Measurements from ENCODE around the gene PHF20.

DNA sequence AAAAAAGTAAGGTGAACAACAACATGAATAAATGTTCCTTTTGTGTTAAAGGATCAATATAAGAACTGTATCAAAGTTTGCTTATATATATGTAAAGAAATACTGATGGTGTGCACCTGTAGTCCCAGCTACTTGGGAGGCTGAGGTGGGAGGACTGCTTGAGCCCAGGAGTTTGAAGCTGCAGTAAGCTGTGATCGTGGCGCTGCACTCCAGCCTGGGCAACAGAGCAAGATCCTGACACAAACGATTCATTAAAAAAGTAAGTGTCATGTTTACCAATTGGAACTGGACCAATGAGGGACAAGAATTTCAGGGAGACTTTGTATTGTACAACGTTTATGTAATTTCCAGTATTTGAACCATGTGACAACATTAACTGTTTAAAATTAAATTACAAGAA lies 5.0 kb upstream of the PHF20 start:
- TF ChIP-seq, protein P1, sequence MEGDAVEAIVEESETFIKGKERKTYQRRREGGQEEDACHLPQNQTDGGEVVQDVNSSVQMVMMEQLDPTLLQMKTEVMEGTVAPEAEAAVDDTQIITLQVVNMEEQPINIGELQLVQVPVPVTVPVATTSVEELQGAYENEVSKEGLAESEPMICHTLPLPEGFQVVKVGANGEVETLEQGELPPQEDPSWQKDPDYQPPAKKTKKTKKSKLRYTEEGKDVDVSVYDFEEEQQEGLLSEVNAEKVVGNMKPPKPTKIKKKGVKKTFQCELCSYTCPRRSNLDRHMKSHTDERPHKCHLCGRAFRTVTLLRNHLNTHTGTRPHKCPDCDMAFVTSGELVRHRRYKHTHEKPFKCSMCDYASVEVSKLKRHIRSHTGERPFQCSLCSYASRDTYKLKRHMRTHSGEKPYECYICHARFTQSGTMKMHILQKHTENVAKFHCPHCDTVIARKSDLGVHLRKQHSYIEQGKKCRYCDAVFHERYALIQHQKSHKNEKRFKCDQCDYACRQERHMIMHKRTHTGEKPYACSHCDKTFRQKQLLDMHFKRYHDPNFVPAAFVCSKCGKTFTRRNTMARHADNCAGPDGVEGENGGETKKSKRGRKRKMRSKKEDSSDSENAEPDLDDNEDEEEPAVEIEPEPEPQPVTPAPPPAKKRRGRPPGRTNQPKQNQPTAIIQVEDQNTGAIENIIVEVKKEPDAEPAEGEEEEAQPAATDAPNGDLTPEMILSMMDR (IDR thresholded peaks at IDR 0.05): no peak
- TF ChIP-seq POLR2A (IDR thresholded peaks at IDR 0.05) (no peak), EP300 (IDR thresholded peaks at IDR 0.05) (no peak)

Data from gastroesophageal sphincter (tissue), 3 donors.